ENCODE measurements around the gene RDH13. TPM values are rescaled to one million over a fixed set of nuclear protein-coding genes. Genes with fewer than 3 reads are reported as not detected.
"Not testable (repeated sequence)": the region's sequence is repeated elsewhere in the genome, so short reads cannot be mapped to it uniquely, and the experiment has no call there.

The RDH13 gene, protein sequence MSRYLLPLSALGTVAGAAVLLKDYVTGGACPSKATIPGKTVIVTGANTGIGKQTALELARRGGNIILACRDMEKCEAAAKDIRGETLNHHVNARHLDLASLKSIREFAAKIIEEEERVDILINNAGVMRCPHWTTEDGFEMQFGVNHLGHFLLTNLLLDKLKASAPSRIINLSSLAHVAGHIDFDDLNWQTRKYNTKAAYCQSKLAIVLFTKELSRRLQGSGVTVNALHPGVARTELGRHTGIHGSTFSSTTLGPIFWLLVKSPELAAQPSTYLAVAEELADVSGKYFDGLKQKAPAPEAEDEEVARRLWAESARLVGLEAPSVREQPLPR
- 10 to 100 TPM in 2 of 4 donors, 1 to 10 TPM in 2; 6.3 to 25.7 (median 12.7) TPM for total RNA-seq

DNA sequence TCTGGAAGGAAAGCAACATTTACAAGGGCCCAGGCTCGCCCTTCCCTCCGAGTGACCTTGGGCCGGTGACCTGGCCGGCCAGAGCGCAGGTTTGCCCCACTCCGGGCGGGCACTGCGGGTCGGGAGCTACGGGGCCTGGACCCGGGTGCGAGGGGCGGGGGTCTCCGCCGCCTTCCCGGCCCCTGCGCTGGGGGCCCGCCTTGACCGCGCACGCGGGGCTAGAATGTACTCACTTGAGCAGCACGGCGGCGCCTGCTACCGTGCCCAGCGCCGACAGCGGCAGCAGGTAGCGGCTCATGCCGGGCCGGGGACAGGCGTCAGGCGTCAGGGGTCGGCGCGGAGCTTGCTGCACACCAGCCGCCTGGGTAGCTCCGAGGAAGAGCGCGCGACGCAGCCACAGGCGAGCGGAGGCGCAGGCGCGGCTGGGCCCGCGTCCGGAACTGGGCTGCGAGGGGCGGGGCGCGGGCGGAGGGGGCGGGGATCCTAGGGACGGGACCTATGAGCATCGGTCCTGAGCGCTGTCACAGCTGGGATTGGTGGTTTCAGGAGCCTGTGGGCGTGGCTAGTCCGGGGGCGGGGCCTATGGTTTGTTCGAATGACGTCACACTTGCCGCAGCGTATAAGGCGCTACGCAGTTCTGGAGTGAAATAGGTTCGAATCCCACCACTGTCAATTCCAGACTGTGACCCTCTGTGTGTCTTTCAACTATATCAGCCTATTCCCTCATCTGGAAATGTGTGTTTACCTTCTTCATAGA, at the start of gene RDH13:
Gene RDH13 (minus strand): TSS at position 414 of the 757 bp plus-strand sequence. CDS start 116 bp downstream, at position 298.
- H3K27me3 ChIP-seq = peaks cover 0 to 26% of the 10 kb centered on the region in 2 donors
- peak within 1 kb of the TSS in 3 of 4 donors; percentile 0 to 82 (median 69) for H3K27ac ChIP-seq
- DNase-seq (ENCODE audit: low spot score in 2 of 2) = peak; percentile 95 to 98
- peak within 1 kb of the TSS; percentile 37 to 97 (median 56) for H3K4me3 ChIP-seq
- H3K36me3 ChIP-seq = peaks cover 0 to 16% (median 6%) of the 10 kb centered on the region in 3 donors
- TF ChIP-seq, protein P1, sequence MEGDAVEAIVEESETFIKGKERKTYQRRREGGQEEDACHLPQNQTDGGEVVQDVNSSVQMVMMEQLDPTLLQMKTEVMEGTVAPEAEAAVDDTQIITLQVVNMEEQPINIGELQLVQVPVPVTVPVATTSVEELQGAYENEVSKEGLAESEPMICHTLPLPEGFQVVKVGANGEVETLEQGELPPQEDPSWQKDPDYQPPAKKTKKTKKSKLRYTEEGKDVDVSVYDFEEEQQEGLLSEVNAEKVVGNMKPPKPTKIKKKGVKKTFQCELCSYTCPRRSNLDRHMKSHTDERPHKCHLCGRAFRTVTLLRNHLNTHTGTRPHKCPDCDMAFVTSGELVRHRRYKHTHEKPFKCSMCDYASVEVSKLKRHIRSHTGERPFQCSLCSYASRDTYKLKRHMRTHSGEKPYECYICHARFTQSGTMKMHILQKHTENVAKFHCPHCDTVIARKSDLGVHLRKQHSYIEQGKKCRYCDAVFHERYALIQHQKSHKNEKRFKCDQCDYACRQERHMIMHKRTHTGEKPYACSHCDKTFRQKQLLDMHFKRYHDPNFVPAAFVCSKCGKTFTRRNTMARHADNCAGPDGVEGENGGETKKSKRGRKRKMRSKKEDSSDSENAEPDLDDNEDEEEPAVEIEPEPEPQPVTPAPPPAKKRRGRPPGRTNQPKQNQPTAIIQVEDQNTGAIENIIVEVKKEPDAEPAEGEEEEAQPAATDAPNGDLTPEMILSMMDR (IDR thresholded peaks at IDR 0.05) = no peak
- TF ChIP-seq EP300 (IDR thresholded peaks at IDR 0.05) = peak in 1 of 2 donors; percentile 27
- no peak for TF ChIP-seq POLR2A (IDR thresholded peaks at IDR 0.05)
- WGBS, 2 donors = 2 to 3% methylated on average over 21 to 68 of the region's 70 CpGs
- H3K9me3 ChIP-seq = no peaks in the 10 kb centered on the region
- peaks cover 0 to 16% (median 4%) of the 10 kb centered on the region in 4 donors for H3K4me1 ChIP-seq

DNA sequence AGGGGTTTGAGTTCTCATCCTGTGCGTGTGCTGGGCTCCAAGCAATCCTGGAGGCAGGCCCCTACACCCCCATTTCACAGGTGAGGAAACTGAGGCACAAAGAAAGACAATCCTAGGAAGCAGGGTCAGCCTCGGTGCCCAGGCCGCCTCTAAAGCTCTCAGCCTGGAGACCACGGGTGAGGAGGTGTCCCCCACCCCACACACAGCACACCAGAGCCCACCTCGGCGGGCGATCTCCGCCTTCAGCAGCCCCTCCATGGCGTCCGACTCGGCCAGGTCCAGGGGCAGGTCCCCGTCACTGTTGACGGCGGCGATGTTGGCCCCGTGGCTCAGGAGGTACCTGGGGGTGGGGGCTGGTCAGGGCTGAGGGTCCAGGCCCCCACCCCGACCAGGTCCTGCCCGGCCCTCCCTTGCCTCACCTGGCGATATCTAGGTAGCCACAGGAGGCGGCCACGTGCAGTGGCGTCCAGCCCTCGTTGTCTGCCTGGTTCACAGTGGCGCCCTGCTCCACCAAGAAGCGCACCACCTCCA, 49.4 kb upstream of the RDH13 start:
- Histone ChIP-seq H3K27me3 (no peaks in the 10 kb centered on the region), H3K9me3 (no peaks in the 10 kb centered on the region), H3K4me1 (peaks cover 0 to 51% (median 32%) of the 10 kb centered on the region in 4 donors), H3K36me3 (peaks cover 0 to 31% (median 0%) of the 10 kb centered on the region in 3 donors), H3K4me3 (no peak overlapping the region), H3K27ac (peak overlapping the region; percentile 68 to 95 (median 86))
- no peak for TF ChIP-seq EP300 (IDR thresholded peaks at IDR 0.05)
- TF ChIP-seq, protein P1 (IDR thresholded peaks at IDR 0.05) = no peak
- TF ChIP-seq POLR2A (IDR thresholded peaks at IDR 0.05) = no peak
- 91 to 93% methylated on average over 19 to 25 of the region's 25 CpGs for WGBS, 2 donors
- no peak for DNase-seq (ENCODE audit: low spot score in 2 of 2)

DNA sequence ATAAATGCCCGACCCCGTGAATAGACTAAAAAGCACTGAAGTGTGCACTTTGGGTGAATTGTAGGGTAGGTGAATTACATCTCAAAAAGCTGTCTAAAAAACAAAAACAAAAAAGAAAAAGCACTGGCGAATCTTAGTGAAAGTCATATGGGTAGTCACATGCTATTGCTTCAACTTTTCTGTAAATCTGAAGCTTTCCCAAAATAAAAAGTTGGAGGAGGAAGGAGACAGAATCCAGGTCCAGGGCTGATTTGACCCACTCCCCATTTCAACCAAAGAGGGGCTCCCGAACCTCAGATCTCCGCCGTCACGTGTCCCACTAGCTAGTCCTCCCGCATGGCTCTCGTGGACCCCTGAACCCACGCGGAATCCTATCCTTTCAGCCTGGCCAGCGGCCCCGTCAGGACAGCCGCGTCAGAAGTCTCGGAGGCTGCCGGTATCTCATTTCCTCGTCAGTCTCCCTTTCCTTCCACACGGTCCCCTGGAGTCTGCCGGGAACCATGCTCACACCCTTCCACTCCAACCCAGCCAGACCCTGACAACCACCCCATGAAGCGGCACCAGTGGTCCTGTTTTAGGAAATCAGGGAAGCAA, 48.4 kb upstream of the RDH13 start:
- Histone ChIP-seq H3K27ac (peak overlapping the region in 3 of 4 donors; percentile 48 to 95 (median 82)), H3K27me3 (no peaks in the 10 kb centered on the region), H3K9me3 (no peaks in the 10 kb centered on the region), H3K4me3 (no peak overlapping the region), H3K36me3 (peaks cover 0 to 39% (median 0%) of the 10 kb centered on the region in 3 donors), H3K4me1 (peaks cover 0 to 46% (median 31%) of the 10 kb centered on the region in 4 donors)
- 69 to 75% methylated on average over 21 of the region's 21 CpGs for WGBS, 2 donors
- no peak for DNase-seq (ENCODE audit: low spot score in 2 of 2)
- TF ChIP-seq POLR2A (IDR thresholded peaks at IDR 0.05) = no peak
- TF ChIP-seq EP300 (IDR thresholded peaks at IDR 0.05) = no peak
- TF ChIP-seq, protein P1 (IDR thresholded peaks at IDR 0.05) = no peak

DNA sequence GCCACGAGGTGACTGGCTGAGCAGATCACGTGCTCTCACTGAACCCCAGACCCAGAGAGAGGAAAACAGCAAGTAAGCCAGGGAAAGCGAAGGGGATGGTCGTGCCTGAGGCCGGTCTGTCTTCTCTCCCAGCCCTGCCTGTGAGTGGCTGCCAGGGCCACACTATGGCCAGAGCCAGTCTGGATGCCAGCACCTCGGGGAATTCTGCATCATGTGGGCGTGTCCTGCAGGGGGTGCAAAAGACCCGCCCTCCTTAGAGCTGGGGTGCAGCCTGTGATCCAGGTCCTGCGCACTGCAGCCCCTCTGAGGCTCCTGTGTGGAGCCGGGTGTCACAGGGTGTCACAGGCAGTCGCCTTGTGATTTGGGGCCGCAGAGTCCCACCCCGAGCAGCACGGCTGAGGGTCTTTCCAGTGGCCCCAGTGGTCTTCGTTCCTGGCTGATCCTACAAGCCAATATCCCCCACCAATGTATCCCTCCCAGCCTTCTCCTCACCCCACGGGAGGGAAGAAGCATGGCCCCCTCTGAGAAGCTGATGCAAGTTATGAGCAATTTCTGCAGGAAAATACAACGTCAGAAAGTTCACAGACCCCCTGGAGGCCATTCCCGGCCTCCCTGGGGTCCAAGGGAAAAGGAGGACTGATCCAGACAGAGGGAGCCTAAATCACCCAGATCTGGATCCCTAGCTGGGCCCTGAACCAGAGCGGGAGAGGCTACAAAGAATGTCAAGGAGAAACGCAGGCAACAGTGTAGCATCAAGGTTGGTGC, 46.8 kb upstream of the RDH13 start:
- Histone ChIP-seq H3K9me3 (no peaks in the 10 kb centered on the region), H3K4me1 (peaks cover 0 to 30% (median 16%) of the 10 kb centered on the region in 4 donors), H3K4me3 (no peak overlapping the region), H3K27me3 (no peaks in the 10 kb centered on the region), H3K36me3 (peaks cover 0 to 46% (median 0%) of the 10 kb centered on the region in 3 donors), H3K27ac (no peak overlapping the region)
- DNase-seq (ENCODE audit: low spot score in 2 of 2) = no peak
- TF ChIP-seq EP300 (IDR thresholded peaks at IDR 0.05) (no peak), POLR2A (IDR thresholded peaks at IDR 0.05) (no peak)
- TF ChIP-seq, protein P1 (IDR thresholded peaks at IDR 0.05) = no peak
- 79 to 82% methylated on average over 17 to 20 of the region's 20 CpGs for WGBS, 2 donors

DNA sequence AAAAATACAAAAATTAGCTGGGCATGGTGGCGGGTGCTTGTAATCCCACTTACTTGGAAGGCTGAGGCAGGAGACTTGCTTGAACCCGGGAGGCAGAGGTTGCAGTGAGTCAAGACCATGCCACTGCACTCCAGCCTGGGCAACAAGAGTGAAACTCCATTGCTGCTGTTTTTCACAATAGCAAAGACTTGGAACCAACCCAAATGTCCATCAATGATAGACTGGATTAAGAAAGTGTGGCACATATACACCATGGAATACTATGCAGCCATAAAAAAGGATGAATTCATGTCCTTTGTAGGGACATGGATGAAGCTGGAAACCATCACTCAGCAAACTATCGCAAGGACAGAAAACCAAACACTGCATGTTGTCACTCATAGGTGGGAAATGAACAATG, 44.3 kb upstream of the RDH13 start:
- not testable (repeated sequence) for H3K27ac ChIP-seq; DNase-seq (ENCODE audit: low spot score in 2 of 2); H3K4me3 ChIP-seq; H3K4me1 ChIP-seq; H3K9me3 ChIP-seq; H3K27me3 ChIP-seq
- H3K36me3 ChIP-seq = peaks cover 0 to 60% (median 11%) of the 10 kb centered on the region in 3 donors
- 94 to 98% methylated on average over 3 of the region's 3 CpGs for WGBS, 2 donors
